DMS 273 treated with DMSO at 0.1 percent for 48 hours (cell line): ENCODE data around the gene CD160.
"Not testable (repeated sequence)": the region's sequence is repeated elsewhere in the genome, so short reads cannot be mapped to it uniquely, and the experiment has no call there.

Experiments used
- DNase-seq: peaks from one replicate; lab custom pipeline; 2025; lab: John Stamatoyannopoulos, UW

CD160 gene

DNA sequence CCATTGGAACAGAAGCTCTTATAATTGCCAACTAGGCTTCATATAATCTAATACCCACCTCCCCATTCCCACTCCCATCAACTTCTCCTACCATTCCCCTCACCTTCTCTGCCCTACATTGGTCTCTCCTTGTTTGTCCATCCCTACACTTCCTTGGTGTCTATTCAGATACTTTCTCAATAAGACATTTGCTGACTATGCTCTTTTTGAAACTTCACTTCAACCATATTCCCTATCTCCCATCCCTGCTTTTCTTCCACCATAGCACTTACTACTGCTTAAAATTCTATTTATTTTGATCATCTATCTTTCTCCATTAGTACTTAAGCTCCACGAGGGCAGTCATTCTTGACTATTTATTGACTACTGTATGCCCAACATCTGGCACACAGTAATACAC is 40.4 kb downstream of the CD160 start:
- DNase-seq = no peak

DNA sequence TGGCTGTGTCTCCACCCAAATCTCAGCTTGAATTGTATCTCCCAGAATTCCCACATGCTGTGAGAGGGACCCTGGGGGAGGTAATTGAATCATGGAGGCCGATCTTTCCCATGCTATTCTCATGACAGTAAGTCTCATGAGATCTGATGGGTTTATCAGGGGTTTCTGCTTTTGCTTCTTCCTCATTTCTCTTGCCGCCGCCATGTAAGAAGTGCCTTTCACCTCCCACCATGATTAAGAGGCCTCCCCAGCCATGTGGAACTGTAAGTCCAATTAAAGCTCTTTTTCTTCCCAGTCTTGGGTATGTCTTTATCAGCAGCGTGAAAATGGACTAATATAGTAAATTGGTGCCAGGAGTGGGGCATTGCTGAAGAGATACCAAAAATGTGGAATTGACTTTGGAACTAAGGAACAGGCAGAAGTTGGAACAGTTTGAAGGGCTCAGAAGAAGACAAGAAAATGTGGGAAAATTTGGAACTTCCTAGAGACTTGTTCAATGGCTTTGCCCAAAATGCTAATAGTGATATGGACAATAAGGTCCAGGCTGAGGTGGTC is 41.2 kb downstream of the CD160 start:
- DNase-seq = not testable (repeated sequence)

DNA sequence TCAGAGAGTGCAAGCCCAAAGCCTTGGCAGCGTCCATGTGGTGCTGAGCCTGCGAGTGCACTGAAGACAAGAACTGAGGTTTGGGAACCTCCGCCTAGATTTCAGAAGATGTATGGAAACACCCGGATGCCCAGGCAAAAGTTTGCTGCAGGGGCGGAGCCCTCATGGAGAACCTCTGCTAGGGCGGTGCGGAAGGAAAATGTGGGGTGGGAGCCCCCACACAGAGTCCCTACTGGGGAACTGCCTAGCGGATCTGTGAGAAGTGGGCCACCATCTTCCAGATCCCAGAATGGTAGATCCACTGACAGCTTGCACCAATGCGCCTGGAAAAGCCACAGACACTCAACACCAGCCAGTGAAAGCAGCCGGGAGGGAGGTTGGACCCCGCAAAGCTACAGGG is 42.2 kb downstream of the CD160 start:
- DNase-seq = not testable (repeated sequence)

DNA sequence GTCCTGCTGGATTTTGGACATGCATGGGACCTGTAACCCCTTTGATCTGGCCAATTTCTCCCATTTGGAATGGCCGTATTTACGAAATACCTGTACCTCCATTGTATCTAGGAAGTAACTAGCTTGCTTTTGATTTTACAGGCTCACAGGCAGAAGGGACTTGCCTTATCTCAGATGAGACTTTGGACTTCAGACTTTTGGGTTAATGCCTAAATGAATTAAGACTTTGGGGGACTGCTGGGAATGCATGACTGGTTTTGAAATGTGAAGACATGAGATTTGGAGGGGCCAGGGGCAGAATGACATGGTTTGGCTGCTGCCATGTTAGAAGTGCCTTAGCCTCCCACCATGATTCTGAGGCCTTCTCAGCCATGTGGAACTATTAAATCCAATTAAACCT is 42.7 kb downstream of the CD160 start:
- not testable (repeated sequence) for DNase-seq

DNA sequence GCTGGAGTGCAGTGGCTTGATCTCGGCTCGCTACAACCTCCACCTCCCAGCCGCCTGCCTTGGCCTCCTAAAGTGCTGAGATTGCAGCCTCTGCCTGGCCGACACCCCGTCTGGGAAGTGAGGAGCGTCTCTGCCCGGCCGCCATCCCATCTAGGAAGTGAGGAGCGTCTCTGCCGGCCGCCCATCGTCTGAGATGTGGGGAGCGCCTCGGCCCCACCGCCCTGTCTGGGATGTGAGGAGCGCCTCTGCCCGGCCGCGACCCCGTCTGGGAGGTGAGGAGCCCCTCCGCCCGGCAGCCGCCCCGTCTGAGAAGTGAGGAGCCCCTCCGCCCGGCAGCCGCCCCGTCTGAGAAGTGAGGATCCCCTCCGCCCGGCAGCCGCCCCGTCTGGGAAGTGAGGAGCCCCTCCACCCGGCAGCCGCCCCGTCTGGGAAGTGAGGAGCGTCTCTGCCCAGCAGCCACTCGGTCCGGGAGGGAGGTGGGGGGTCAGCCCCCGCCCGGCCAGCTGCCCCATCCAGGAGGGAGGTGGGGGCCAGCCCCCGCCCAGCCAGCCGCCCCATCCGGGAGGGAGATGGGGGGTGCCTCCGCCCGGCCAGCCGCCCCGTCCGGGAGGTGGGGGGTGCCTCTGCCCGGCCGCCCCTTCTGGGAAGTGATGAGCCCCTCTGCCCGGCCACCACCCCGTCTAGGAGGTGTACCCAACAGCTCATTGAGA is 45.1 kb downstream of the CD160 start:
- not testable (repeated sequence) for DNase-seq

DNA sequence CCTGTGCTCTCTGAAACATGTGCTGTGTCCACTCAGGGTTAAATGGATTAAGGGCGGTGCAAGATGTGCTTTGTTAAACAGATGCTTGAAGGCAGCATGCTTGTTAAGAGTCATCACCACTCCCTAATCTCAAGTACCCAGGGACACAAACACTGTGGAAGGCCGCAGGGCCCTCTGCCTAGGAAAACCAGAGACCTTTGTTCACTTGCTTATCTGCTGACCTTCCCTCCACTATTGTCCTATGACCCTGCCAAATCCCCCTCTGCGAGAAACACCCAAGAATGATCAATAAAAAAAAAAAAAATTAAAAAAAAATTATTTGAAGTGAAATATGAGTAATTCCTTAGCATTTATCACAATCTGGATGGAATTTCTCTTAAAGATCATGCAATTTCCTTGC is 45.8 kb downstream of the CD160 start:
- DNase-seq = not testable (repeated sequence)

DNA sequence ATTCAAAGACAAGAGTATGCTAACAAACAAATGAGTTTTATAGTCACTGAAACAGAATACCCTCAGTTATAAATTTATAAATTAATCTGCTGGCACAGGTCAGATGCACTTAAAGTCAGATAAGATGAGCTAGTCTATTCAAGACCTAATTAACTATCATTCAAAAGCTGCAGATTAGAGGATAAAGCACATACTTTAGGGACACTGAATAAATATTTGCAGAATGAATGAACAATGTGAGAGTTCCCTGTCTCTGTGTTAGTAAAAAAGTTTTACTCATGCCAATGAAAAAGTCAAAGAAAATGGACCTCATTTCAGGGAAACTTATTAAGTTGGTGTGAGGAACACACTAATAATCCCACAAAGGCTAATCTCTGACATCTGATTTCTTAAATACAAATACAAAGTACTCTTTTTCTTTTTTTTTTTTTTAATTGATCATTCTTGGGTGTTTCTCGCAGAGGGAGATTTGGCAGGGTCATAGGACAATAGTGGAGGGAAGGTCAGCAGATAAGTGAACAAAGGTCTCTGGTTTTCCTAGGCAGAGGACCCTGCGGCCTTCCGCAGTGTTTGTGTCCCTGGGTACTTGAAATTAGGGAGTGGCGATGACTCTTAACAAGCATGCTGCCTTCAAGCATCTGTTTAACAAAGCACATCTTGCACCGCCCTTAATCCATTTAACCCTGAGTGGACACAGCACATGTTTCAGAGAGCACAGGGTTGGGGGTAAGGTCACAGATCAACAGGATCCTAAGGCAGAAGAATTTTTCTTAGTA is 46.5 kb downstream of the CD160 start:
- DNase-seq = not testable (repeated sequence)

DNA sequence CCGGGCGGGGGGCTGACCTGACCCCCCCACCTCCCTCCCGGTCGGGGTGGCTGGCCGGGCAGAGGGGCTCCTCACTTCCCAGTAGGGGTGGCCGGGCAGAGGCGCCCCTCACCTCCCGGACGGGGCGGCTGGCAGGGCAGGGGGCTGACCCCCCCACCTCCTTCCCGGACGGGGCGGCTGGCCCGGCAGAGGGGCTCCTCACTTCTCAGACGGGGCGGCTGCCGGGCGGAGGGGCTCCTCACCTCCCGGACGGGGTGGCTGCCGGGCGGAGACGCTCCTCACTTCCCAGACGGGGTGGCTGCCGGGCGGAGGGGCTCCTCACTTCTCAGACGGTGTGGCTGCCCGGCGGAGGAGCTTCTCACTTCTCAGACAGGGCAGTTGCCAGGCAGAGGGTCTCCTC is 47.6 kb downstream of the CD160 start:
- DNase-seq = not testable (repeated sequence)

DNA sequence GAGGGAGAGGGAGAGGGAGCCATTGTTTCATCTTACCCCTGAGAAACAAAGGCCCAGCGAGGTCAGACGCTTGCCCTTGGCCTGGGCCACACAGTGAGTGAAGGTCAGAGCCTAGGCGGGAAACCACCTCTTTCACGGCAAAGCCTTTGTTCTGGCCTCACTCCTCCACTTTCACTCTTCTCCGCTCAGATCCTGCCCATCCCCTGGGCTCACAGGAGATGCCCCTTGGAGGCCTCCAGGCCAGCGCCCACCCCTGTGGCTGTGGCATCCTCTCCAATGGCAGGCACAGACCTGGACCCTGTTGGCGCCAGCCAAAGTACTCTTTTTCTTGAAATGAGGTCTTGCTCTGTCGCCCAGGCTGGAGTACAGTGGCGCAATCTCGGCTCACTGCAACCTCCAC is 48.7 kb downstream of the CD160 start:
- not testable (repeated sequence) for DNase-seq

DNA sequence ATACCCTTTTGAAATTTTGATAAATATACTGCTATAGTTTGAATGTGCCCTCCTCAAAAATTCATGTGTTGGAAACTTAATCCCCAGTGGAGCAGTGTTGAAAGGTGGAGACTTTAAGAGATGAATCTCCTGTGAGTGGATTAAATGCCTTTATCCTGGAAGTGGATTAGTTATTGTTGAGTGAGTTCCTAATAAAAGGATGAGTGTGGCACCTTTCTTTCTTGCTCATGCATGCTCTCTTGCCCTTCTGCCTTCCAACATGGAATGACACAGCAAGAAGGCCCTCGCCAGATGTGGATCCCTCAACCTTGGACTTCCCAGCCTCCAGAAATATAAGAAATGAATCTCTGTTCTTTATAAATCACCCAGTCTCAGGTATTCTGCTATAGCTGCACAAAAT is 51.8 kb downstream of the CD160 start:
- DNase-seq = no peak

DNA sequence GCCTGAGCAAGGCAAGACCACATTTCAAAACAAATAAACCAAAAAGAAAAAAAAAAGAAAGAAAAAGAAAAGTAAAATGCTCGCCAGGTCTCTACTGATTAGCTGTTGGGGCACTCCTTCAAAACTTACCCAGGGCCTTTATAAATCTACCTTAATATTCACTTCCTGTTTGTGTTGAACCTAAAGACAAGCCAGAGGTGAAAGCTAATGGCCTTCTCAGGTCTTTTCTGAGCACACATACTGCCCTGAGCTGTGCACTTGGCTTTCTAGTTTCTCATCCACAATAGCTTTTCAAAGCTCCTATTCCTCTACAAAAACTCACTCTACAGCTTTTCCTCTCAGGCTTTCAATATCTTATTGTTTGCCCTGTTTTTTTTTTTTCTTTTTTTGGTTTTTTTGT is 54.1 kb downstream of the CD160 start:
- DNase-seq = no peak

DNA sequence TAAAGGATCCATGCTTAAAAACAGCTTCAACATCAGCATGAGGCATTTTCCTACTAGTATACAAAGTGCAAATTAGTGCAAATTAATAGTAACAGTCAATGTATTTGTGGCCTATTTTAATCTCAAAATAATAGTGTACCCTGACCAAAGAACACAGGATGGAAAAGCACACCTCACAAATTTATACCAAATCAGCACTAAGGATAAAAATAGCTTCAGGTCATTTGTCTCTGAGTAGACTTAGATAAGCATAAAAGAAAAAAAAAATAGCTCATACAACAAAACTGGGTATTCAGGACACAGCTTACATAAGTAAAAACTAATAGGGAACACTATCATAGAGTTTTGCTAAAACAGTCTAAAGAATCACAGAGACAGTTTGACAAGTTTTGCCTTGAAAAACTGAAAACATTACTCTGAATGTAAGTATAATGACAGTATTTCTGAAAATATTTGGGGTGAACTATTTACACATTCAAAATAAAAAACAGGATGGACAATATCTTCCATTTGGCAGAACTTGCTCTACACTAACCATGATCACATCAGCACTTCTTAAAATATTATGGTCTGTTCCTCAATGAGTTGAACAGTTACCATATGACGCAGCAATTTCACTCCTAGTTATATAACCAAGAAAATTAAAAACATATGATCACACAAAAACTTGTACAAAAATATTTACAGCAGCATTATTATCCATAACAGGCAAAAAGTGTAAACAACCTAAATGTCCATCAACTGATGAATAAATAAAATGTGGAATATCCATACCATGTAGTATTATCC is 58.3 kb downstream of the CD160 start:
- DNase-seq = no peak

DNA sequence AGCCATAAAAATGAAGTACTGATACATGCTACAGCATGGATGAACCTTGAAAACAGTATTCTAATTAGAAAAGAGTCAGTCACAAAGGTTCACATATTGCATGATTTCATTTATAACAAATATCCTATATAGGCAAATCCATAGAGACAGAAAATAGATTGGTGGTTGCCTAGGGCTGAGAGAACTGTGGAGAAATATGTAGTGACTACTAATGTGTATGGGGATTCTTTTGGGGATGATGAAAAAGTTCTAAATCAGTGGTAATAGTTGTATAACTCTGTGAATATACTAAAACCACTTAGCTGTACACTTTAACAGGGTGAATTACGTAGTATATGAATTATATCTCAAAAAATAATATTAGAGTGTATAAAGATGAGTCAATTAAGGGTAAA is 58.8 kb downstream of the CD160 start:
- no peak for DNase-seq

DNA sequence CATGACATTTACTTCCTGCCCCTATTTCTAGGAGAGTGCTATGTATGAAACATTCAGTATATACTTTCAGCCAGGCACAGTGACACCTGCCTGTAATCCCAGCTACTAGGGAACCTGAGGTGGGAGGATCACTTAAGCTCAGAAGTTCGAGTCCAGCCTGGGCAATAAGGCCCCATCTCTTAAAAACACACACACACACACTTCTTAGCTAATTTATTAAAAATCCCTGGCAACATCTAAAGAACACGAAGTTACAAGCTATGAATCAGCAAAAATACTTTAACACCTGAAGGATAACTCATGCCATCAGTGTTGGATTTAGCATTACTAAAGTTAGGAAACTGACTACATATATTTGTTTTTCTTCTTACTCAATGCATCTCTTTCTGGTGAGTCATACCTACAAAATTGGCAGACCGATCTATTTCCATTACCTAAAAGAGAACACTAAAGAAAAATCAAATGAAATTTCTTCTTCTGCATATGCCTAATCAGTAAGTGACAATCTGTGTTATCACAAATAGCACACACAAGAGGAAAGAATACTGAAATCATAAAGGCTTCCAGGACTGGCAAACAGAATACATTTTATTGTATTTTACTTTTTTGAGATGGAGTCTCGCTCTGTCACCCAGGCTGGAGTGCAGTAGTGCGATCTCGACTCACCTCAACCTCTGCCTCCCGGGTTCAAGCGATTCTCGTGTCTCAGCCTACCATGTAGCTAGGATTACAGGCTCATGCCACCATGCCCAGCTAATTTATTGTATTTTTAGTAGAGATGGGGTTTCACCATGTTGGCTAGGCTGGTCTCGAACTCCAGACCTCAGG is 63.2 kb downstream of the CD160 start:
- DNase-seq = no peak

DNA sequence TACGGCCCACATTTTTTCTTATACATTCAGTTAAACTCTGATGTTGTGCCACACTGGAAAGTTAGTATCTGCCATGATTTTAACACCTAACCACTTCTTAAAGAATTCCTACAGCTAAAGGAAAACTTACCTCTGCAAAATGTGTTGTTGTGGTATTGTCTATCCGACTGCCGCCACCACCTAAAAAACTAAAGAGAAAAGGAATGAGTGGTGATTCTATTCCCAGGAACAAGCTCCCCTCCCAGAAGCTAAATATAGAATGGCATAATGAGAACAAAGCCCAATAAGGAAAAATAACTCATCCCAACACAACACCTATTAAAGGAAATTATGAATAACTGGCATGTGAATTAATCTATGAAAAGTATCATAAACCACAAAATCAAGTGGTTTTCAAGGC is 65.1 kb downstream of the CD160 start:
- DNase-seq = no peak

DNA sequence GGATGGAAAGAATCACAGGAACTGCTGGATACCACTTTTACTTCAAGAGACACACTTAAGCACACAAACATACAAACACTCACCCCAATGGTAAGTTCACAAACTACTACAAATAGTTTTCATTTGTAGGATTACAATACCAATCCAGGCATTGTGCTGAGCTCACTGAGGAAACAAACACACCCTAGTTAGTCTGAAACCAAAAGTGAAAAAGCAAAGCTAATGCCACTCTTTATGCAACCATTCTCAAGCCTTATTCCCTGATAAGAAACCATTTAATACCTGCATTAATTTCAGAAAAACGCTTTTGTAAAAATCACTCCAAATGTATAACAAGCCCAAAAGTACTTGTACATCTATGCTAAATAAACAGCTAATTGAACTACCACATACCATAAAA is 66.2 kb downstream of the CD160 start:
- DNase-seq = no peak

DNA sequence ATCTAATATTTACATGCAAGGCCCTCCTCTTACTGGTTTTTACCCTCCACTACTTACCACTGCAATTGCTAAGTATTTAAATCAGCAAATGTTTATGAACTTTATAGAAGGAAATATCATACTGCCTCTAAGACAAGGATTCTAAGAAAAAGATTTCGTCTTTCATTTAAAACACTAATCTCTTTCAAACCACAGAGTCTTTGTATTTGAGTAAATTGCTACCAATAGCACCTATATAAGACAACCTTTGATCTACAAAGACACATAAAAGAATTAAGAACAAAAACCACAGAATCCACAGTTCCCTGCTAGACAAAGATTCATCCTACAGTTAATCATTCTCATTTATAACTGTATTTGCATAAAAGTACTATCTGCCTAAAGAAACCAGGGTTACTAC is 67.0 kb downstream of the CD160 start:
- no peak for DNase-seq

DNA sequence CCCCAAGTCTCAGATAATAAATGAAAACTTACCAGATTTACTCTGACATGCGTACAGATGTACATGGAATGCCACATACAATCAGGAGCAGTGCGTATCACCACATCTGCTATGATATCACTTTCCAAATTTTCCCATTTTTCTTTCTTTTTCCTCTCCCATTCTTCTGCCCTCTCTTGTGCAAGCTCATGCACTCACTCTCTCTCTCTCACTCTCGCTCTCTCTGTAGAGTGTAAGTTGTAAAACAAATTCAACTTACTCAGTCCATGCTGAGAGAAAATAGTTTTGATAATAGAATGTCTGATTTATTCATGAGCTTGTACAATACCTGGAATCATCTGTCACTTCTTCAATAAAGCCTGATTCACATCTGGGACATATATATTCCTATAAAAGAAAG is 69.3 kb downstream of the CD160 start:
- DNase-seq = no peak
